ENCODE results near the gene TXNDC8. TPM values are rescaled to one million over a fixed set of nuclear protein-coding genes. Genes with fewer than 3 reads are reported as not detected.
A peak's percentile ranks its signal among the peaks of the same experiment; 100 is the strongest.

Gene TXNDC8
- total RNA-seq, 1 experiment from 2014 or later = not detected

DNA sequence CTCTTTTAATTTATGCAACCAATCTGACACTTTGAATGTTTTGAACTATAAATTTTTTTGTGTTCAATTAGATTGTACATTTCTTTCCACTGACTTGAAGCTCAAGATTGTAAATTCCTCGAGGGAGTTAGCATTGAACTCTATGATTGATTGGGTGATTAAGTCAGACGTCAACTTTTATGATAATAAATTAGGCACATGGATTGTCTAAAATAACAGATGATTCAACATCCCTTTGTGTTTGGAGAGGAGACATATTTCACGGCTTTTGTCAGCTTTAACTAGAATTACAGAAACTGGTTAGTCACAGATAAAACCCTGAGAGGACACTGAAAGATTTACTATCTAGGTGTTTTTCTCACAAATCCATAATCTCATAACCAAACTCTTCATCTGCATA is 32.7 kb upstream of the TXNDC8 start:
- H4K20me1 ChIP-seq (ENCODE audit: insufficient read depth) = no peaks in the 10 kb centered on the region
- H3K4me1 ChIP-seq (ENCODE audit: control insufficient read depth in 1 of 2, insufficient read depth in 2 of 2, low read length in 2 of 2) = no peaks in the 10 kb centered on the region
- no peak for DNase-seq (ENCODE audit: low read depth, low spot score)
- no peaks in the 10 kb centered on the region for H3K9me3 ChIP-seq (ENCODE audit: control insufficient read depth in 1 of 2, insufficient read depth in 1 of 2, low read depth in 1 of 2, low read length in 2 of 2)
- no peak overlapping the region for H3K4me3 ChIP-seq (replicated peaks in 1 of 2; ENCODE audit: low read depth in 1 of 2, low read length in 2 of 2)
- no peak overlapping the region for H3K27ac ChIP-seq (ENCODE audit: low read depth, low read length)
- H3K79me2 ChIP-seq (ENCODE audit: insufficient read depth, low read length) = no peaks in the 10 kb centered on the region
- no peaks in the 10 kb centered on the region for H3K9me2 ChIP-seq (ENCODE audit: insufficient read depth)
- no peaks in the 10 kb centered on the region for H3K36me3 ChIP-seq (ENCODE audit: control insufficient read depth in 1 of 2, insufficient read depth in 2 of 2, low read length in 2 of 2)
- H3K4me2 ChIP-seq (ENCODE audit: low read length) = no peak overlapping the region
- no peak overlapping the region for H3K9ac ChIP-seq (ENCODE audit: low read length)
- POLR2A ChIA-PET = no interaction called here
- RAD21 ChIA-PET (ENCODE audit: low non-redundant PET in 1 of 2, low total read pairs in 2 of 2, uncharacterized antibody in 2 of 2, unreplicated experiment in 2 of 2) = no interaction called here
- no peak overlapping the region for H2AFZ ChIP-seq (ENCODE audit: low read depth, low read length, poor library complexity, severe bottlenecking)
- peaks cover 7% of the 10 kb centered on the region; the same call in 1 of the 2 replicates for H3K27me3 ChIP-seq (ENCODE audit: insufficient read depth, low read length)
- no TSS peak for BruUV-seq (replicated peaks)
- CTCF ChIA-PET = interaction anchor here (1.5 kb wide), 1 partner anchor 30 kb away, joined by 3 read pairs; no protein-coding TSS in a partner anchor
- intact Hi-C loops (cut with micrococcal nuclease) = no loop called here
- TF ChIP-seq JUND (IDR thresholded peaks at IDR 0.05) = peak; percentile 27; the same call in 1 of the 2 replicates
- no peak for TF ChIP-seq EZH2phosphoT487 (IDR thresholded peaks at IDR 0.05; ENCODE audit: borderline replicate concordance)
- no peak for TF ChIP-seq POLR2A (IDR thresholded peaks at IDR 0.05; ENCODE audit: borderline replicate concordance, extremely low read depth, insufficient read depth, insufficient read length)
- TF ChIP-seq, protein P1, sequence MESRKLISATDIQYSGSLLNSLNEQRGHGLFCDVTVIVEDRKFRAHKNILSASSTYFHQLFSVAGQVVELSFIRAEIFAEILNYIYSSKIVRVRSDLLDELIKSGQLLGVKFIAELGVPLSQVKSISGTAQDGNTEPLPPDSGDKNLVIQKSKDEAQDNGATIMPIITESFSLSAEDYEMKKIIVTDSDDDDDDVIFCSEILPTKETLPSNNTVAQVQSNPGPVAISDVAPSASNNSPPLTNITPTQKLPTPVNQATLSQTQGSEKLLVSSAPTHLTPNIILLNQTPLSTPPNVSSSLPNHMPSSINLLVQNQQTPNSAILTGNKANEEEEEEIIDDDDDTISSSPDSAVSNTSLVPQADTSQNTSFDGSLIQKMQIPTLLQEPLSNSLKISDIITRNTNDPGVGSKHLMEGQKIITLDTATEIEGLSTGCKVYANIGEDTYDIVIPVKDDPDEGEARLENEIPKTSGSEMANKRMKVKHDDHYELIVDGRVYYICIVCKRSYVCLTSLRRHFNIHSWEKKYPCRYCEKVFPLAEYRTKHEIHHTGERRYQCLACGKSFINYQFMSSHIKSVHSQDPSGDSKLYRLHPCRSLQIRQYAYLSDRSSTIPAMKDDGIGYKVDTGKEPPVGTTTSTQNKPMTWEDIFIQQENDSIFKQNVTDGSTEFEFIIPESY (IDR thresholded peaks at IDR 0.05; ENCODE audit: extremely low read depth, insufficient replicate concordance, low read length) = no peak
- TF ChIP-seq CBX3 (IDR thresholded peaks at IDR 0.05; ENCODE audit: low read depth) = no peak
- no peak for TF ChIP-seq ELF1 (IDR thresholded peaks at IDR 0.05; ENCODE audit: borderline replicate concordance, low read depth)
- TF ChIP-seq YY1 (IDR thresholded peaks at IDR 0.05; ENCODE audit: extremely low read depth, insufficient replicate concordance, low read depth, low read length) = no peak
- TF ChIP-seq FOSL1 (IDR thresholded peaks at IDR 0.05; ENCODE audit: low read depth) = peak; percentile 31; the same call in 1 of the 2 replicates
- ATAC-seq = no peak

DNA sequence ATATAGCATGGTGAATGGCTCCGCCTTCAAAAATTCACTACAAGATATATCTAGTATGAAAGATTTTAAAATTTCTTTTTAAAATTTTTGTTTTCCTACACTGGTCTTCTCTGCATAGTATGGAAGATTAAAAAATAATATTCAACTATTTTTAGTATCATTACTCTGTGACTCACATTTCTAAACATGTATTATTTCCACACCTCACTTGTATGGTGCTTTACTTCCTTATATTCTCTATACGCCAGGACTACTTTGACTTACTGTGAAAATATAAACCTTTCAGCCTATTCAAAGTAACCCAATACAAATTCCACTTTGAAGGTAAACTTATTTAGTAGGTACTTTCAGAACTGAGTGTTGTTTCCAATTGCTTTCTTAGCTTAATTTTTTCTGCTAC is 26.8 kb upstream of the TXNDC8 start:
- RAD21 ChIA-PET (ENCODE audit: low non-redundant PET in 1 of 2, low total read pairs in 2 of 2, uncharacterized antibody in 2 of 2, unreplicated experiment in 2 of 2) = no interaction called here
- Histone ChIP-seq H3K9me3 (ENCODE audit: control insufficient read depth in 1 of 2, insufficient read depth in 1 of 2, low read depth in 1 of 2, low read length in 2 of 2) (no peaks in the 10 kb centered on the region), H4K20me1 (ENCODE audit: insufficient read depth) (no peaks in the 10 kb centered on the region), H3K9ac (ENCODE audit: low read length) (no peak overlapping the region), H3K27me3 (ENCODE audit: insufficient read depth, low read length) (peaks cover 2% of the 10 kb centered on the region; the same call in 1 of the 2 replicates), H3K4me3 (replicated peaks in 1 of 2; ENCODE audit: low read depth in 1 of 2, low read length in 2 of 2) (no peak overlapping the region), H3K4me1 (ENCODE audit: control insufficient read depth in 1 of 2, insufficient read depth in 2 of 2, low read length in 2 of 2) (no peaks in the 10 kb centered on the region), H3K79me2 (ENCODE audit: insufficient read depth, low read length) (no peaks in the 10 kb centered on the region), H2AFZ (ENCODE audit: low read depth, low read length, poor library complexity, severe bottlenecking) (no peak overlapping the region), H3K36me3 (ENCODE audit: control insufficient read depth in 1 of 2, insufficient read depth in 2 of 2, low read length in 2 of 2) (no peaks in the 10 kb centered on the region), H3K9me2 (ENCODE audit: insufficient read depth) (no peaks in the 10 kb centered on the region), H3K27ac (ENCODE audit: low read depth, low read length) (no peak overlapping the region), H3K4me2 (ENCODE audit: low read length) (no peak overlapping the region)
- ATAC-seq = no peak
- no peak for DNase-seq (ENCODE audit: low read depth, low spot score)
- POLR2A ChIA-PET = no interaction called here
- intact Hi-C loops (cut with micrococcal nuclease) = no loop called here
- TF ChIP-seq CBX3 (IDR thresholded peaks at IDR 0.05; ENCODE audit: low read depth) (no peak), MAX (IDR thresholded peaks at IDR 0.05) (no peak), POLR2A (IDR thresholded peaks at IDR 0.05; ENCODE audit: borderline replicate concordance, extremely low read depth, insufficient read depth, insufficient read length) (no peak), RAD21 (IDR thresholded peaks at IDR 0.05; ENCODE audit: low read depth) (no peak), CEBPB (IDR thresholded peaks at IDR 0.05; ENCODE audit: low read depth) (no peak), SP1 (IDR thresholded peaks at IDR 0.05; ENCODE audit: low read depth) (no peak), SRF (IDR thresholded peaks at IDR 0.05; ENCODE audit: low read depth) (no peak), ZFX (IDR thresholded peaks at IDR 0.05) (no peak)
- TF ChIP-seq, protein P2, sequence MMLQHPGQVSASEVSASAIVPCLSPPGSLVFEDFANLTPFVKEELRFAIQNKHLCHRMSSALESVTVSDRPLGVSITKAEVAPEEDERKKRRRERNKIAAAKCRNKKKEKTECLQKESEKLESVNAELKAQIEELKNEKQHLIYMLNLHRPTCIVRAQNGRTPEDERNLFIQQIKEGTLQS (IDR thresholded peaks at IDR 0.05) = no peak
- TF ChIP-seq, protein P3, sequence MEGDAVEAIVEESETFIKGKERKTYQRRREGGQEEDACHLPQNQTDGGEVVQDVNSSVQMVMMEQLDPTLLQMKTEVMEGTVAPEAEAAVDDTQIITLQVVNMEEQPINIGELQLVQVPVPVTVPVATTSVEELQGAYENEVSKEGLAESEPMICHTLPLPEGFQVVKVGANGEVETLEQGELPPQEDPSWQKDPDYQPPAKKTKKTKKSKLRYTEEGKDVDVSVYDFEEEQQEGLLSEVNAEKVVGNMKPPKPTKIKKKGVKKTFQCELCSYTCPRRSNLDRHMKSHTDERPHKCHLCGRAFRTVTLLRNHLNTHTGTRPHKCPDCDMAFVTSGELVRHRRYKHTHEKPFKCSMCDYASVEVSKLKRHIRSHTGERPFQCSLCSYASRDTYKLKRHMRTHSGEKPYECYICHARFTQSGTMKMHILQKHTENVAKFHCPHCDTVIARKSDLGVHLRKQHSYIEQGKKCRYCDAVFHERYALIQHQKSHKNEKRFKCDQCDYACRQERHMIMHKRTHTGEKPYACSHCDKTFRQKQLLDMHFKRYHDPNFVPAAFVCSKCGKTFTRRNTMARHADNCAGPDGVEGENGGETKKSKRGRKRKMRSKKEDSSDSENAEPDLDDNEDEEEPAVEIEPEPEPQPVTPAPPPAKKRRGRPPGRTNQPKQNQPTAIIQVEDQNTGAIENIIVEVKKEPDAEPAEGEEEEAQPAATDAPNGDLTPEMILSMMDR (IDR thresholded peaks at IDR 0.05 in 2 of 3, conservative IDR thresholded peaks at IDR 0.05 in 1 of 3; ENCODE audit: borderline replicate concordance in 1 of 3, insufficient read depth in 1 of 3, low read depth in 2 of 3, low read length in 2 of 3) = no peak
- BruUV-seq (replicated peaks) = no TSS peak
- CTCF ChIA-PET = no interaction called here

All from HCT116 (cell line).